Measurements from ENCODE around the gene MAMSTR. TPM values are rescaled to one million over a fixed set of nuclear protein-coding genes. Genes with fewer than 3 reads are reported as not detected.

MAMSTR gene
- total and polyA plus RNA-seq, 2 donors (not counting 1 experiment from before 2014, with no cell fraction given) = 0.60 to 1.6 TPM

GRCh38 chr19:48722196-48722708, 2.7 kb upstream of the MAMSTR start:
- ATAC-seq (ENCODE audit: low read depth) = no peak
- intact Hi-C loops (cut with micrococcal nuclease) = loop anchor here (5.0 to 10.0 kb wide), 2 partner anchors 360 to 1303 kb away; partner anchors contain the start of genes SYNGR4, TMEM143, VRK3 and ZNF473
- Histone ChIP-seq H3K4me3 (ENCODE audit: control extremely low read depth in 1 of 5, extremely low read depth in 1 of 5, insufficient read depth in 1 of 5, low read depth in 2 of 5, low read length in 4 of 5) (no peak overlapping the region), H3K4me2 (replicated peaks; ENCODE audit: low read depth, low read length, poor library complexity, severe bottlenecking) (no peak overlapping the region), H3K36me3 (replicated peaks in 1 of 2; ENCODE audit: control extremely low read depth in 1 of 2, control insufficient read depth in 1 of 2, extremely low read depth in 1 of 2, insufficient read depth in 2 of 2, low read length in 1 of 2) (no peaks in the 10 kb centered on the region), H4K20me1 (ENCODE audit: control insufficient read depth, insufficient read depth, low read length, poor library complexity, severe bottlenecking) (no peaks in the 10 kb centered on the region), H3K9ac (ENCODE audit: low read length) (no peak overlapping the region), H3K27ac (ENCODE audit: low read length in 2 of 2) (no peak overlapping the region), H3K4me1 (ENCODE audit: control insufficient read depth in 2 of 2, insufficient read depth in 2 of 2, low read length in 2 of 2) (peaks cover 16 to 35% of the 10 kb centered on the region in 2 donors), H2AFZ (ENCODE audit: insufficient read depth, low read depth, low read length, poor library complexity, severe bottlenecking) (no peak overlapping the region), H3K79me2 (ENCODE audit: control insufficient read depth, insufficient read depth, low read length) (no peaks in the 10 kb centered on the region), H3K9me3 (ENCODE audit: control extremely low read depth in 1 of 3, control insufficient read depth in 2 of 3, insufficient read depth in 1 of 3, low read length in 2 of 3) (peaks cover 0 to 43% (median 16%) of the 10 kb centered on the region in 3 donors), H3K27me3 (replicated peaks in 1 of 4; ENCODE audit: control extremely low read depth in 1 of 4, control insufficient read depth in 3 of 4, insufficient read depth in 4 of 4, low read length in 3 of 4) (no peaks in the 10 kb centered on the region)
- peaks cover 26% of the 10 kb centered on the region for H3K4me1 Mint-ChIP-seq
- peaks cover 14% of the 10 kb centered on the region for H3K9me3 Mint-ChIP-seq (ENCODE audit: insufficient read depth)
- ChIA-PET CTCF (no interaction called here), POLR2A (interaction anchor here (0.7 kb wide), 1 partner anchor 17 kb away, joined by 3 read pairs; no protein-coding TSS in a partner anchor)
- H3K4me3 Mint-ChIP-seq = peak overlapping the region; percentile 41
- H3K27me3 Mint-ChIP-seq = no peaks in the 10 kb centered on the region
- DNase-seq = no peak
- TF ChIP-seq CTCF (IDR thresholded peaks at IDR 0.05) = no peak
- TF ChIP-seq EZH2 (IDR thresholded peaks at IDR 0.05; ENCODE audit: borderline replicate concordance, insufficient read depth, low read depth, low read length, poor library complexity, severe bottlenecking) = no peak
- H3K27ac Mint-ChIP-seq = no peak overlapping the region
- 98% methylated on average over 10 of the region's 11 CpGs for WGBS (ENCODE audit: insufficient coverage)

Data from B cell (primary cell).